IMR-90 (cell line): ENCODE measurements around the gene CDH2. TPM values are rescaled to one million over a fixed set of nuclear protein-coding genes. Genes with fewer than 3 reads are reported as not detected.

Experiments
- ATAC-seq: fragments of 200-7000 bp; cut with Tn5 transposase; 2 replicates; pipeline ENCODE4 v1.9.1; 2020; ENCODE audit warnings: low read depth, mild to moderate bottlenecking, moderate library complexity
- BruUV-seq: library from RNA; stranded (reverse); fragments of 400-500 nt; replicated peaks from 2 replicates; lab custom pipeline; 2021; lab: Mats Ljungman, UMichigan
- CTCF ChIA-PET: fragments of 300-600 bp; formaldehyde crosslinking; extraction: SDS; loops from one replicate; lab custom pipeline; 2021; ENCODE audit warnings: antibody characterized with exemption; lab: Yijun Ruan, JAX
- POLR2A ChIA-PET: fragments of 300-600 bp; sonication (Branson Sonifier 250); formaldehyde crosslinking; loops from one replicate; lab custom pipeline; 2022; ENCODE audit warnings: antibody characterized with exemption; ENCODE audit not compliant: unreplicated experiment; lab: Charles Lee
- DNase-seq: peaks from one replicate; pipeline ENCODE4 v3.0.0; 2013
- H2AFZ ChIP-seq: replicated peaks from 2 replicates; pipeline ENCODE3; 2013; ENCODE audit warnings: low read length, mild to moderate bottlenecking; ENCODE audit not compliant: poor library complexity
- H2AK5ac ChIP-seq: 2 replicates; pipeline ENCODE4 v1.6.1; 2013; ENCODE audit warnings: low read depth, low read length, inconsistent platforms
- H2AK9ac ChIP-seq: replicated peaks from 2 replicates; pipeline ENCODE3; 2013; ENCODE audit warnings: mild to moderate bottlenecking, low read depth, low read length, moderate library complexity; ENCODE audit not compliant: poor library complexity
- H2BK120ac ChIP-seq: 2 replicates; pipeline ENCODE4 v1.6.1; 2013; ENCODE audit warnings: low read depth, low read length, inconsistent platforms
- H2BK15ac ChIP-seq: 3 replicates; pipeline ENCODE4 v1.6.1; 2013; ENCODE audit warnings: low read depth, low read length, inconsistent platforms
- H2BK20ac ChIP-seq: 2 replicates; pipeline ENCODE4 v1.6.1; 2013; ENCODE audit warnings: low read depth, mild to moderate bottlenecking, inconsistent platforms, low read length, moderate library complexity
- H2BK5ac ChIP-seq: 2 replicates; pipeline ENCODE4 v1.6.1; 2013; ENCODE audit warnings: mild to moderate bottlenecking, low read depth, low read length, inconsistent platforms; ENCODE audit not compliant: poor library complexity, severe bottlenecking
- H3K14ac ChIP-seq: replicated peaks from 2 replicates; pipeline ENCODE4 v1.6.1; 2013; ENCODE audit warnings: low read depth, low read length, inconsistent platforms
- H3K18ac ChIP-seq: 2 replicates; pipeline ENCODE4 v1.6.1; 2013; ENCODE audit warnings: low read depth, low read length, control low read depth
- H3K23ac ChIP-seq: 2 replicates; pipeline ENCODE4 v1.6.1; 2013; ENCODE audit warnings: low read depth, low read length, inconsistent platforms
- H3K27ac ChIP-seq: 2 replicates; pipeline ENCODE4 v1.5.1; 2013; ENCODE audit warnings: mild to moderate bottlenecking, control low read depth, low read length; ENCODE audit not compliant: insufficient read depth
- H3K27me3 ChIP-seq: 2 replicates; pipeline ENCODE4 v1.6.1; 2013; ENCODE audit warnings: low read length; ENCODE audit not compliant: control insufficient read depth, insufficient read depth
- H3K36me3 ChIP-seq: 2 replicates; pipeline ENCODE4 v1.6.1; 2013; ENCODE audit warnings: low read length, mixed read lengths; ENCODE audit not compliant: control insufficient read depth, insufficient read depth
- H3K4ac ChIP-seq: 2 replicates; pipeline ENCODE4 v1.6.1; 2013; ENCODE audit warnings: low read depth, low read length, inconsistent platforms
- H3K4me1 ChIP-seq: 2 replicates; pipeline ENCODE4 v1.6.1; 2013; ENCODE audit warnings: low read length, mixed read lengths; ENCODE audit not compliant: control insufficient read depth, insufficient read depth
- H3K4me2 ChIP-seq: 2 replicates; pipeline ENCODE4 v1.6.1; 2013; ENCODE audit warnings: low read depth, mild to moderate bottlenecking, control low read depth, low read length, moderate library complexity
- H3K4me3 ChIP-seq: 2 replicates; pipeline ENCODE4 v1.5.1; 2013; ENCODE audit warnings: low read depth, mild to moderate bottlenecking, control low read depth, low read length, moderate library complexity; ENCODE audit not compliant: insufficient read depth
- H3K56ac ChIP-seq: 2 replicates; pipeline ENCODE4 v1.6.1; 2013; ENCODE audit warnings: low read length, inconsistent platforms; ENCODE audit not compliant: insufficient read depth; ENCODE audit errors: extremely low read depth
- H3K79me1 ChIP-seq, 2 experiments: 2 replicates each; pipeline ENCODE4 v1.6.1; 2013; ENCODE audit warnings: low read length in 2 of 2, inconsistent platforms in 1 of 2, low read depth in 1 of 2
- H3K9ac ChIP-seq: 2 replicates; pipeline ENCODE4 v1.6.1; 2013; ENCODE audit warnings: low read depth, low read length, control low read depth
- H3K9me1 ChIP-seq: 2 replicates; pipeline ENCODE4 v1.6.1; 2013; ENCODE audit warnings: low read length, inconsistent platforms; ENCODE audit not compliant: insufficient read depth
- H3K9me3 ChIP-seq: 2 replicates; pipeline ENCODE4 v1.6.1; 2013; ENCODE audit warnings: low read length; ENCODE audit not compliant: control insufficient read depth, insufficient read depth
- H4K20me1 ChIP-seq: 2 replicates; pipeline ENCODE4 v1.6.1; 2013; ENCODE audit warnings: low read length, inconsistent platforms; ENCODE audit not compliant: insufficient read depth
- H4K5ac ChIP-seq: 2 replicates; pipeline ENCODE4 v1.6.1; 2013; ENCODE audit warnings: mild to moderate bottlenecking, low read depth, low read length, control low read depth
- H4K8ac ChIP-seq, 2 experiments: 2 replicates each; pipeline ENCODE4 v1.6.1; 2013; ENCODE audit warnings: low read depth in 2 of 2, low read length in 2 of 2, control low read depth in 1 of 2, inconsistent platforms in 1 of 2
- H4K91ac ChIP-seq: 2 replicates; pipeline ENCODE4 v1.6.1; 2013; ENCODE audit warnings: low read depth, low read length, inconsistent platforms; ENCODE audit not compliant: insufficient read depth
- CTCF ChIP-seq: conservative IDR thresholded peaks from 2 replicates; pipeline ENCODE4 v1.5.1; 2012; ENCODE audit warnings: mild to moderate bottlenecking, low read depth, low read length, improper control_type of control experiment
- RAD21 ChIP-seq: IDR thresholded peaks from 2 replicates; pipeline ENCODE4 v1.6.1; 2012; ENCODE audit warnings: low read length, improper control_type of control experiment
- SMC3 ChIP-seq: fragments of 150-350 bp; IDR thresholded peaks from 2 replicates; pipeline ENCODE4 v1.6.1; 2016; ENCODE audit warnings: low read depth, mild to moderate bottlenecking, antibody characterized with exemption, low read length, moderate library complexity
- WGBS, 2 experiments: methylation state at CpG; one replicate each; pipeline versions ENCODE4 v1.1.5 to v1.1.7; 2013; ENCODE audit warnings: missing lambda C conversion rate in 2 of 2; ENCODE audit not compliant: insufficient read length in 1 of 2; ENCODE audit errors: extremely low coverage in 2 of 2; 5-methylcytosine and 5-hydroxymethylcytosine counted together
- dilution Hi-C: fragments of 300-500 bp; cut with HindIII; formaldehyde crosslinking; loops from one replicate; pipeline ENCODE4 v1.14.3; 2018; ENCODE audit warnings: low sequenced_read_pairs; ENCODE audit not compliant: unreplicated experiment
- in situ Hi-C: fragments of 300-500 bp; cut with MboI; formaldehyde crosslinking; loops from 3 replicates; pipeline ENCODE4 v1.14.3; 2019; ENCODE audit warnings: low sequenced_read_pairs, inconsistent platforms, mixed read lengths
- intact Hi-C: fragments of 100-400 bp; cut with micrococcal nuclease; formaldehyde crosslinking; loops from 2 replicates; pipeline ENCODE4 v1.10.0; 2022
- polyA plus RNA-seq, 3 experiments: library from polyadenylated mRNA; depleted of rRNA; stranded (reverse); fragments of >200 nt; gene quantifications; 2 replicates each; pipeline ENCODE4 v1.2.3, GENCODE V29; 2012; ENCODE audit warnings: low replicate concordance in 1 of 3
- total RNA-seq: library from RNA; depleted of rRNA; stranded (reverse); fragments of >200 nt; gene quantifications from 2 replicates; pipeline ENCODE4 v1.2.3, GENCODE V29; 2012

CDH2 gene
- total and polyA plus RNA-seq, 2 of the 4 experiments (the other 2 are of a cell fraction), result 55.6 to 111 TPM

- no peak overlapping the region for H2AK9ac ChIP-seq
- H3K27ac ChIP-seq, result no peak overlapping the region
- intact Hi-C loops (no loop called here), dilution Hi-C loops (no loop called here), in situ Hi-C loops (no loop called here)
- no peak overlapping the region for H3K4ac ChIP-seq
- no peak overlapping the region for H2BK20ac ChIP-seq
- no peak overlapping the region for H3K4me2 ChIP-seq
- H4K5ac ChIP-seq, result no peak overlapping the region
- H2AK5ac ChIP-seq, result no peak overlapping the region
- no peaks in the 10 kb centered on the region; the same call in 1 of the 2 replicates for H3K36me3 ChIP-seq
- no peak overlapping the region for H2BK120ac ChIP-seq
- no peaks in the 10 kb centered on the region; the same call in 1 of the 2 replicates for H3K9me1 ChIP-seq
- no peaks in the 10 kb centered on the region for H3K9me3 ChIP-seq
- H4K91ac ChIP-seq, result no peak overlapping the region
- CTCF ChIA-PET, result interaction anchor here (0.7 kb wide), 1 partner anchor 960 kb away, joined by 5 read pairs; no protein-coding TSS in a partner anchor
- BruUV-seq, result no TSS peak
- no peak overlapping the region for H3K14ac ChIP-seq
- H4K20me1 ChIP-seq, result no peaks in the 10 kb centered on the region
- H2BK15ac ChIP-seq, result no peak overlapping the region
- no peaks in the 10 kb centered on the region for H3K27me3 ChIP-seq
- no peak overlapping the region for H3K56ac ChIP-seq
- peaks cover 30 to 41% of the 10 kb centered on the region in 2 experiments for H3K79me1 ChIP-seq
- DNase-seq (no peak), ATAC-seq (no peak)
- H2BK5ac ChIP-seq, result no peak overlapping the region
- no peak overlapping the region for H3K23ac ChIP-seq
- no peaks in the 10 kb centered on the region for H3K4me1 ChIP-seq
- no peak overlapping the region for H3K4me3 ChIP-seq
- WGBS, 2 experiments, result no CpG with 5 or more reads among the region's 4 CpGs
- no peak for TF ChIP-seq CTCF
- no peak for TF ChIP-seq RAD21
- no peak for TF ChIP-seq SMC3
- POLR2A ChIA-PET, result no interaction called here
- H3K9ac ChIP-seq, result no peak overlapping the region
- no peak overlapping the region for H4K8ac ChIP-seq
- H2AFZ ChIP-seq, result no peak overlapping the region
- H3K18ac ChIP-seq, result no peak overlapping the region
Observed at GRCh38 chr18:28136071-28136470, 40.9 kb downstream of the CDH2 start.
